HepG2 (cell line): ENCODE data around the gene GNL3. TPM values are rescaled to one million over a fixed set of nuclear protein-coding genes. Genes with fewer than 3 reads are reported as not detected.

ENCODE experiments used
- ARNT ChIP-seq: fragments of 450-650 bp; IDR thresholded peaks from 2 replicates; pipeline ENCODE4 v1.6.1; 2017
- ESRRA ChIP-seq: sonication (generic); formaldehyde crosslinking; IDR thresholded peaks from 2 replicates; pipeline ENCODE4 v1.5.1; 2020; ENCODE audit warnings: mild to moderate bottlenecking, low read depth, missing genetic modification reagents
- ETV5 ChIP-seq: IDR thresholded peaks from 2 replicates; pipeline ENCODE4 v1.6.1; 2018; ENCODE audit warnings: missing biosample characterization, missing genetic modification reagents, inconsistent platforms, borderline replicate concordance
- FOXK1 ChIP-seq: sonication (generic); formaldehyde crosslinking; IDR thresholded peaks from 2 replicates; pipeline ENCODE4 v1.4.0; 2020; ENCODE audit warnings: low read depth, missing genetic modification reagents, borderline replicate concordance
- IKZF4 ChIP-seq: sonication (generic); formaldehyde crosslinking; IDR thresholded peaks from 2 replicates; pipeline ENCODE4 v1.5.1; 2020; ENCODE audit warnings: borderline replicate concordance, mild to moderate bottlenecking, low read depth, missing genetic modification reagents; ENCODE audit errors: not compliant biosample characterization
- IRX3 ChIP-seq: sonication (generic); formaldehyde crosslinking; IDR thresholded peaks from 2 replicates; pipeline ENCODE4 v1.8.1; 2023; ENCODE audit warnings: mild to moderate bottlenecking, low read depth, missing genetic modification reagents, borderline replicate concordance
- JUN ChIP-seq: sonication (generic); formaldehyde crosslinking; IDR thresholded peaks from 2 replicates; pipeline ENCODE4 v1.4.0; 2020; ENCODE audit warnings: mild to moderate bottlenecking, missing genetic modification reagents
- KDM1A ChIP-seq: IDR thresholded peaks from 2 replicates; pipeline ENCODE4 v1.6.1; 2016; ENCODE audit warnings: missing compliant biosample characterization
- SALL2 ChIP-seq: sonication (generic); formaldehyde crosslinking; IDR thresholded peaks from 2 replicates; pipeline ENCODE4 v1.8.1; 2023; ENCODE audit warnings: mild to moderate bottlenecking, missing genetic modification reagents, inconsistent platforms
- SMARCE1 ChIP-seq: fragments of 450-650 bp; IDR thresholded peaks from 2 replicates; pipeline ENCODE4 v1.6.1; 2017; ENCODE audit warnings: borderline replicate concordance
- ZFX ChIP-seq: sonication (generic); formaldehyde crosslinking; IDR thresholded peaks from 2 replicates; pipeline ENCODE4 v1.4.0; 2020; ENCODE audit warnings: mild to moderate bottlenecking, low read depth, missing genetic modification reagents, moderate library complexity
- ZFY ChIP-seq: sonication (generic); formaldehyde crosslinking; IDR thresholded peaks from 2 replicates; pipeline ENCODE4 v1.4.0; 2020; ENCODE audit warnings: missing genetic modification reagents
- ZNF367 ChIP-seq: sonication (generic); formaldehyde crosslinking; IDR thresholded peaks from 2 replicates; pipeline ENCODE4 v1.4.0; 2020; ENCODE audit warnings: missing genetic modification reagents, borderline replicate concordance
- ZNF546 ChIP-seq: sonication (generic); formaldehyde crosslinking; conservative IDR thresholded peaks from 2 replicates; pipeline ENCODE4 v1.8.1; 2023; ENCODE audit warnings: mild to moderate bottlenecking, missing genetic modification reagents
- ZNF549 ChIP-seq: sonication (generic); formaldehyde crosslinking; IDR thresholded peaks from 2 replicates; pipeline ENCODE4 v1.5.0; 2020; ENCODE audit warnings: missing genetic modification reagents
- ZNF616 ChIP-seq: sonication (generic); formaldehyde crosslinking; IDR thresholded peaks from 2 replicates; pipeline ENCODE4 v1.5.0; 2020; ENCODE audit warnings: low read depth, mild to moderate bottlenecking, missing genetic modification reagents
- ZNF850 ChIP-seq: sonication (generic); formaldehyde crosslinking; conservative IDR thresholded peaks from 2 replicates; pipeline ENCODE4 v1.9.0; 2021; ENCODE audit warnings: mild to moderate bottlenecking, missing genetic modification reagents
- polyA plus RNA-seq, 8 experiments: library from polyadenylated mRNA; depleted of rRNA in 3 of 8; stranded (reverse) in 7 of 8; unstranded in 1 of 8; fragments of >200 nt; fragmentation: Illumina TruSeq in 4 of 8; extraction: Trizol in 4 of 8; gene quantifications; 2 replicates each; pipeline versions ENCODE4 v1.2.1 to v1.2.3, GENCODE V29; 2011 to 2016; ENCODE audit warnings: low read depth in 4 of 8, missing spikeins in 1 of 8, mixed read lengths in 1 of 8; ENCODE audit not compliant: insufficient read depth in 1 of 8
- total RNA-seq, 5 experiments: library from RNA; depleted of rRNA; stranded (reverse); fragments of >200 nt; fragmentation: Illumina TruSeq; extraction: Trizol; gene quantifications; 2 replicates each; pipeline ENCODE4 v1.2.3, GENCODE V29; 2016; ENCODE audit warnings: low read depth in 1 of 5
- TF ChIP-seq, protein P1 (sequence below): sonication (generic); formaldehyde crosslinking; IDR thresholded peaks from 2 replicates; pipeline ENCODE4 v1.4.0; 2020; ENCODE audit warnings: missing genetic modification reagents; ENCODE audit errors: not compliant biosample characterization
- TF ChIP-seq, protein P2 (sequence below): sonication (generic); formaldehyde crosslinking; IDR thresholded peaks from 2 replicates; pipeline ENCODE4 v1.4.0; 2020; ENCODE audit warnings: mild to moderate bottlenecking, missing genetic modification reagents, borderline replicate concordance
- TF ChIP-seq, protein P3 (sequence below): IDR thresholded peaks from 2 replicates; pipeline ENCODE4 v1.6.1; 2016
- TF ChIP-seq, protein P4 (sequence below): sonication (generic); formaldehyde crosslinking; IDR thresholded peaks from 2 replicates; pipeline ENCODE4 v1.4.0; 2020; ENCODE audit warnings: low read depth, mild to moderate bottlenecking, missing genetic modification reagents

Gene GNL3
- total and polyA plus RNA-seq, 2 of the 13 experiments (the other 11 are each of a cell fraction or from before 2014, with no cell fraction given): 129 to 257 TPM

DNA sequence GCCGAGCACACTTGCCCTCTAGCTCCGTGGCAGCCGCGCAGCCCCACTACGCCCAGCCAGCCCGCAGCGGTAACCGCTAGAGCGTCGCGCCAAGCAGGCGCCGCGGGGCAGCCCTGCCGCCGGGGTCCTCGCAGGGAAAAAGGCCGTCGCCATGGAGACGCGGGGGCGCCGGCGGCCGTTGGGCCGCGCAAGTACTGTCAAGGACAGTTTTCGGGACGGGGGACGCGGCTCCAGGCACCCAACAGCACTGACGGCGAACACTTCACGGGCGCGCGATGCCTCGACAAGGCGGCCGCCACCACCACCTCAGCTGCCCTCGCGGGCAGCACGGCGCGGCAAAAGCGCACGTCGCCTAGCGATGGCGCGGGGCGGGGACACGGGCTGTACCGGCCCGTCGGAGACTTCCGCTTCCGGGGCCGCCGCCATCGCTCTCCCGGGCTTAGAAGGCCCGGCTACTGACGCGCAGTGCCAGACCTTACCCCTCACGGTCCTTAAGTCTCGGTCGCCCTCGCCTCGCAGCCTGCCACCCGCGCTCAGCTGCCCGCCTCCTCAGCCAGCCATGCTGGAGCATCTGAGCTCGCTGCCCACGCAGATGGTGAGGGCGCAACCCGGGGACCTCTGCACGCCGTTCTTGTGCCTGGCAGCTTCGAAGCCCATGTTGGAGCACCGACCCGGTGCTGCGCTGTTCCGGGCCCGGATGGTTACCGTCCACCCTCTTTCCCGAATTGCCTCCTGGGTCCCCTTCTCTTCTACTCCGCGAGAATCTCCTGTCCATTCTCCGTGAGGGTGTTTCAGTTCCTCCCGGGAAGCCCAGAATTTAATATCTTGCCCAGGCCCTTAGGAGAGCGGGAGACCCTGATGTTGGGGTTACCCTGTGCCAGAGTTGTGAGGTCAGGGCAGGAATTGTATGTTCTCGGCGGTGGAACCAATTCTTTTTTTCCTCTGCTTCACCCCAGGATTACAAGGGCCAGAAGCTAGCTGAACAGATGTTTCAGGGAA is 20.2 kb downstream of the GNL3 start, which contains the start of the genes GLT8D1 and SPCS1 (continued):
- TF ChIP-seq IKZF4 (CRISPR knock-in tag) (peak; percentile 38), IRX3 (CRISPR knock-in tag) (0 out of 2 replicates have a peak, but pooled peaks have one; percentile 21), ZNF546 (CRISPR knock-in tag) (peak; percentile 74; the same call in 1 of the 2 replicates), JUN (CRISPR knock-in tag) (peak; percentile 32; the same call in 1 of the 2 replicates), ESRRA (CRISPR knock-in tag) (no peak), ZFY (CRISPR knock-in tag) (peak; percentile 90), KDM1A (CRISPR knock-in tag) (no peak), ZNF367 (CRISPR knock-in tag) (no peak), ZFX (CRISPR knock-in tag) (peak; percentile 93), FOXK1 (CRISPR knock-in tag) (peak; percentile 53; the same call in 1 of the 2 replicates), ZNF549 (CRISPR knock-in tag) (no peak), ARNT (no peak), ETV5 (CRISPR knock-in tag) (no peak; the same call in 1 of the 2 replicates), SMARCE1 (no peak), ZNF850 (peak; percentile 93), SALL2 (CRISPR knock-in tag) (peak; percentile 69), ZNF616 (CRISPR knock-in tag) (0 out of 2 replicates have a peak, but pooled peaks have one; percentile 22)
- TF ChIP-seq, protein P1, sequence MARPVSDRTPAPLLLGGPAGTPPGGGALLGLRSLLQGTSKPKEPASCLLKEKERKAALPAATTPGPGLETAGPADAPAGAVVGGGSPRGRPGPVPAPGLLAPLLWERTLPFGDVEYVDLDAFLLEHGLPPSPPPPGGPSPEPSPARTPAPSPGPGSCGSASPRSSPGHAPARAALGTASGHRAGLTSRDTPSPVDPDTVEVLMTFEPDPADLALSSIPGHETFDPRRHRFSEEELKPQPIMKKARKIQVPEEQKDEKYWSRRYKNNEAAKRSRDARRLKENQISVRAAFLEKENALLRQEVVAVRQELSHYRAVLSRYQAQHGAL (CRISPR knock-in tag): peak; percentile 2
- TF ChIP-seq, protein P2, sequence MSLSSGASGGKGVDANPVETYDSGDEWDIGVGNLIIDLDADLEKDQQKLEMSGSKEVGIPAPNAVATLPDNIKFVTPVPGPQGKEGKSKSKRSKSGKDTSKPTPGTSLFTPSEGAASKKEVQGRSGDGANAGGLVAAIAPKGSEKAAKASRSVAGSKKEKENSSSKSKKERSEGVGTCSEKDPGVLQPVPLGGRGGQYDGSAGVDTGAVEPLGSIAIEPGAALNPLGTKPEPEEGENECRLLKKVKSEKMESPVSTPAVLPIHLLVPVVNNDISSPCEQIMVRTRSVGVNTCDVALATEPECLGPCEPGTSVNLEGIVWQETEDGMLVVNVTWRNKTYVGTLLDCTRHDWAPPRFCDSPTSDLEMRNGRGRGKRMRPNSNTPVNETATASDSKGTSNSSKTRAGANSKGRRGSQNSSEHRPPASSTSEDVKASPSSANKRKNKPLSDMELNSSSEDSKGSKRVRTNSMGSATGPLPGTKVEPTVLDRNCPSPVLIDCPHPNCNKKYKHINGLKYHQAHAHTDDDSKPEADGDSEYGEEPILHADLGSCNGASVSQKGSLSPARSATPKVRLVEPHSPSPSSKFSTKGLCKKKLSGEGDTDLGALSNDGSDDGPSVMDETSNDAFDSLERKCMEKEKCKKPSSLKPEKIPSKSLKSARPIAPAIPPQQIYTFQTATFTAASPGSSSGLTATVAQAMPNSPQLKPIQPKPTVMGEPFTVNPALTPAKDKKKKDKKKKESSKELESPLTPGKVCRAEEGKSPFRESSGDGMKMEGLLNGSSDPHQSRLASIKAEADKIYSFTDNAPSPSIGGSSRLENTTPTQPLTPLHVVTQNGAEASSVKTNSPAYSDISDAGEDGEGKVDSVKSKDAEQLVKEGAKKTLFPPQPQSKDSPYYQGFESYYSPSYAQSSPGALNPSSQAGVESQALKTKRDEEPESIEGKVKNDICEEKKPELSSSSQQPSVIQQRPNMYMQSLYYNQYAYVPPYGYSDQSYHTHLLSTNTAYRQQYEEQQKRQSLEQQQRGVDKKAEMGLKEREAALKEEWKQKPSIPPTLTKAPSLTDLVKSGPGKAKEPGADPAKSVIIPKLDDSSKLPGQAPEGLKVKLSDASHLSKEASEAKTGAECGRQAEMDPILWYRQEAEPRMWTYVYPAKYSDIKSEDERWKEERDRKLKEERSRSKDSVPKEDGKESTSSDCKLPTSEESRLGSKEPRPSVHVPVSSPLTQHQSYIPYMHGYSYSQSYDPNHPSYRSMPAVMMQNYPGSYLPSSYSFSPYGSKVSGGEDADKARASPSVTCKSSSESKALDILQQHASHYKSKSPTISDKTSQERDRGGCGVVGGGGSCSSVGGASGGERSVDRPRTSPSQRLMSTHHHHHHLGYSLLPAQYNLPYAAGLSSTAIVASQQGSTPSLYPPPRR (CRISPR knock-in tag): 0 out of 2 replicates have a peak, but pooled peaks have one; percentile 47
- TF ChIP-seq, protein P3, sequence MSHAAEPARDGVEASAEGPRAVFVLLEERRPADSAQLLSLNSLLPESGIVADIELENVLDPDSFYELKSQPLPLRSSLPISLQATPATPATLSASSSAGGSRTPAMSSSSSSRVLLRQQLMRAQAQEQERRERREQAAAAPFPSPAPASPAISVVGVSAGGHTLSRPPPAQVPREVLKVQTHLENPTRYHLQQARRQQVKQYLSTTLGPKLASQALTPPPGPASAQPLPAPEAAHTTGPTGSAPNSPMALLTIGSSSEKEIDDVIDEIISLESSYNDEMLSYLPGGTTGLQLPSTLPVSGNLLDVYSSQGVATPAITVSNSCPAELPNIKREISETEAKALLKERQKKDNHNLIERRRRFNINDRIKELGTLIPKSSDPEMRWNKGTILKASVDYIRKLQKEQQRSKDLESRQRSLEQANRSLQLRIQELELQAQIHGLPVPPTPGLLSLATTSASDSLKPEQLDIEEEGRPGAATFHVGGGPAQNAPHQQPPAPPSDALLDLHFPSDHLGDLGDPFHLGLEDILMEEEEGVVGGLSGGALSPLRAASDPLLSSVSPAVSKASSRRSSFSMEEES (CRISPR knock-in tag): peak; percentile 46; the same call in 1 of the 2 replicates
- TF ChIP-seq, protein P4, sequence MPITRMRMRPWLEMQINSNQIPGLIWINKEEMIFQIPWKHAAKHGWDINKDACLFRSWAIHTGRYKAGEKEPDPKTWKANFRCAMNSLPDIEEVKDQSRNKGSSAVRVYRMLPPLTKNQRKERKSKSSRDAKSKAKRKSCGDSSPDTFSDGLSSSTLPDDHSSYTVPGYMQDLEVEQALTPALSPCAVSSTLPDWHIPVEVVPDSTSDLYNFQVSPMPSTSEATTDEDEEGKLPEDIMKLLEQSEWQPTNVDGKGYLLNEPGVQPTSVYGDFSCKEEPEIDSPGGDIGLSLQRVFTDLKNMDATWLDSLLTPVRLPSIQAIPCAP (CRISPR knock-in tag): no peak
